Measurements from ENCODE around the gene CRHBP. TPM values are rescaled to one million over a fixed set of nuclear protein-coding genes. Genes with fewer than 3 reads are reported as not detected.
A peak's percentile ranks its signal among the peaks of the same experiment; 100 is the strongest.

CRHBP gene
- total and polyA plus RNA-seq, 2 donors (not counting 1 experiment from before 2014, with no cell fraction given) = 0.17 TPM

GRCh38 chr5:76980518-76981144 is 27.8 kb downstream of the CRHBP start:
- H4K20me1 ChIP-seq (ENCODE audit: control insufficient read depth, extremely low read depth, insufficient read depth, low read length) = no peaks in the 10 kb centered on the region
- no peak overlapping the region for H3K4me2 ChIP-seq (ENCODE audit: extremely low read depth, insufficient read depth, low read length)
- H3K4me1 ChIP-seq (ENCODE audit: control insufficient read depth, extremely low read depth, insufficient read depth, low read length) = no peaks in the 10 kb centered on the region
- H3K9ac ChIP-seq (ENCODE audit: insufficient read depth, low read length) = no peak overlapping the region
- no peak for DNase-seq (ENCODE audit: low read depth in 2 of 2)
- no peaks in the 10 kb centered on the region for H3K9me3 ChIP-seq (ENCODE audit: control insufficient read depth, insufficient read depth, low read depth, low read length)
- no peak overlapping the region for H2AFZ ChIP-seq (ENCODE audit: low read length)
- H3K27ac ChIP-seq (ENCODE audit: insufficient read depth, low read length) = no peak overlapping the region
- no peaks in the 10 kb centered on the region for H3K27me3 ChIP-seq (ENCODE audit: control insufficient read depth, insufficient read depth, low read length)
- TF ChIP-seq EZH2 (IDR thresholded peaks at IDR 0.05; ENCODE audit: low read length, missing control alignments) (no peak), CTCF (conservative IDR thresholded peaks at IDR 0.05 in 1 of 2, IDR thresholded peaks at IDR 0.05 in 1 of 2; ENCODE audit: low read depth in 1 of 2, low read length in 2 of 2) (no peak)
- H3K4me3 ChIP-seq (replicated peaks in 1 of 4; ENCODE audit: control extremely low read depth in 1 of 4, insufficient read depth in 1 of 4, low read depth in 3 of 4, low read length in 4 of 4) = no peak overlapping the region
- H3K79me2 ChIP-seq (ENCODE audit: control insufficient read depth, insufficient read depth, low read length) = no peaks in the 10 kb centered on the region
- no peaks in the 10 kb centered on the region for H3K36me3 ChIP-seq (ENCODE audit: control insufficient read depth, insufficient read depth, low read length)

- Histone ChIP-seq H3K36me3 (ENCODE audit: control insufficient read depth, insufficient read depth, low read length) (no peaks in the 10 kb centered on the region), H3K79me2 (ENCODE audit: control insufficient read depth, insufficient read depth, low read length) (no peaks in the 10 kb centered on the region), H3K4me3 (replicated peaks in 1 of 4; ENCODE audit: control extremely low read depth in 1 of 4, insufficient read depth in 1 of 4, low read depth in 3 of 4, low read length in 4 of 4) (no peak overlapping the region), H3K4me1 (ENCODE audit: control insufficient read depth, extremely low read depth, insufficient read depth, low read length) (no peaks in the 10 kb centered on the region), H3K27ac (ENCODE audit: insufficient read depth, low read length) (no peak overlapping the region), H3K9ac (ENCODE audit: insufficient read depth, low read length) (no peak overlapping the region), H2AFZ (ENCODE audit: low read length) (no peak overlapping the region), H3K9me3 (ENCODE audit: control insufficient read depth, insufficient read depth, low read depth, low read length) (no peaks in the 10 kb centered on the region), H4K20me1 (ENCODE audit: control insufficient read depth, extremely low read depth, insufficient read depth, low read length) (no peaks in the 10 kb centered on the region), H3K27me3 (ENCODE audit: control insufficient read depth, insufficient read depth, low read length) (no peaks in the 10 kb centered on the region), H3K4me2 (ENCODE audit: extremely low read depth, insufficient read depth, low read length) (no peak overlapping the region)
- no peak for TF ChIP-seq EZH2 (IDR thresholded peaks at IDR 0.05; ENCODE audit: low read length, missing control alignments)
- TF ChIP-seq CTCF (conservative IDR thresholded peaks at IDR 0.05 in 1 of 2, IDR thresholded peaks at IDR 0.05 in 1 of 2; ENCODE audit: low read depth in 1 of 2, low read length in 2 of 2) = no peak
- DNase-seq (ENCODE audit: low read depth in 2 of 2) = no peak
These were observed 29.6 kb downstream of the CRHBP start for GRCh38 chr5:76982450-76982849.

GRCh38 chr5:76983468-76983867 is 30.6 kb downstream of the CRHBP start:
- no peak overlapping the region for H2AFZ ChIP-seq (ENCODE audit: low read length)
- no peak overlapping the region for H3K4me2 ChIP-seq (ENCODE audit: extremely low read depth, insufficient read depth, low read length)
- H3K27ac ChIP-seq (ENCODE audit: insufficient read depth, low read length) = no peak overlapping the region
- H3K4me3 ChIP-seq (replicated peaks in 1 of 4; ENCODE audit: control extremely low read depth in 1 of 4, insufficient read depth in 1 of 4, low read depth in 3 of 4, low read length in 4 of 4) = no peak overlapping the region
- H3K79me2 ChIP-seq (ENCODE audit: control insufficient read depth, insufficient read depth, low read length) = no peaks in the 10 kb centered on the region
- no peaks in the 10 kb centered on the region for H3K4me1 ChIP-seq (ENCODE audit: control insufficient read depth, extremely low read depth, insufficient read depth, low read length)
- no peak overlapping the region for H3K9ac ChIP-seq (ENCODE audit: insufficient read depth, low read length)
- H3K27me3 ChIP-seq (ENCODE audit: control insufficient read depth, insufficient read depth, low read length) = no peaks in the 10 kb centered on the region
- no peaks in the 10 kb centered on the region for H4K20me1 ChIP-seq (ENCODE audit: control insufficient read depth, extremely low read depth, insufficient read depth, low read length)
- TF ChIP-seq EZH2 (IDR thresholded peaks at IDR 0.05; ENCODE audit: low read length, missing control alignments) = no peak
- TF ChIP-seq CTCF (conservative IDR thresholded peaks at IDR 0.05 in 1 of 2, IDR thresholded peaks at IDR 0.05 in 1 of 2; ENCODE audit: low read depth in 1 of 2, low read length in 2 of 2) = no peak
- no peaks in the 10 kb centered on the region for H3K9me3 ChIP-seq (ENCODE audit: control insufficient read depth, insufficient read depth, low read depth, low read length)
- peak in 1 of 2 donors; percentile 55 for DNase-seq (ENCODE audit: low read depth in 2 of 2)
- no peaks in the 10 kb centered on the region for H3K36me3 ChIP-seq (ENCODE audit: control insufficient read depth, insufficient read depth, low read length)
